Keratinocyte (primary cell): Measurements from ENCODE around the gene RBBP9. TPM values are rescaled to one million over a fixed set of nuclear protein-coding genes. Genes with fewer than 3 reads are reported as not detected.
"Not testable (repeated sequence)": the region's sequence is repeated elsewhere in the genome, so short reads cannot be mapped to it uniquely, and the experiment has no call there.

Experiments used
- DNase-seq: peaks from one replicate; pipeline ENCODE4 v3.0.0-alpha.2; 2011; ENCODE audit warnings: low read depth, missing footprints, low spot score
- FAIRE-seq: peaks from 2 replicates; lab custom pipeline; 2011; peaks lifted over from hg19 to GRCh38; lab: Jason Lieb, UNC
- H2AFZ ChIP-seq: 2 replicates; pipeline ENCODE4 v1.6.0; 2012; ENCODE audit warnings: low read length, control low read depth, inconsistent platforms; ENCODE audit not compliant: control insufficient read depth
- H3K27ac ChIP-seq: 2 replicates; pipeline ENCODE4 v1.5.1; 2011; ENCODE audit warnings: low read length; ENCODE audit not compliant: control insufficient read depth, insufficient read depth
- H3K27me3 ChIP-seq: 3 replicates; pipeline ENCODE4 v1.6.0; 2011; ENCODE audit warnings: low read length; ENCODE audit not compliant: control insufficient read depth, insufficient read depth; ENCODE audit errors: extremely low read depth
- H3K36me3 ChIP-seq, 2 experiments: 2 replicates in 1 of 2; 3 replicates in 1 of 2; pipeline ENCODE4 v1.5.1; 2011; ENCODE audit warnings: low read length in 2 of 2, mild to moderate bottlenecking in 1 of 2; ENCODE audit not compliant: control insufficient read depth in 2 of 2, insufficient read depth in 2 of 2; ENCODE audit errors: extremely low read depth in 1 of 2
- H3K4me1 ChIP-seq: 3 replicates; pipeline ENCODE4 v1.5.1; 2011; ENCODE audit warnings: low read length; ENCODE audit not compliant: control insufficient read depth, insufficient read depth; ENCODE audit errors: extremely low read depth
- H3K4me2 ChIP-seq: 3 replicates; pipeline ENCODE4 v1.6.0; 2011; ENCODE audit warnings: low read depth, low read length; ENCODE audit not compliant: control insufficient read depth, insufficient read depth; ENCODE audit errors: extremely low read depth
- H3K4me3 ChIP-seq, 3 experiments: fragments of 200-600 bp in 1 of 3; sonication (generic) in 1 of 3; 2 replicates in 2 of 3; 3 replicates in 1 of 3; pipeline ENCODE4 v1.5.1; 2011 to 2016; ENCODE audit warnings: low read length in 3 of 3, mild to moderate bottlenecking in 3 of 3, control low read depth in 2 of 3, inconsistent platforms in 1 of 3, low read depth in 1 of 3, mixed read lengths in 1 of 3, mixed run types in 1 of 3, moderate library complexity in 1 of 3; ENCODE audit not compliant: control insufficient read depth in 2 of 3, insufficient read depth in 2 of 3; ENCODE audit errors: extremely low read depth in 1 of 3
- H3K79me2 ChIP-seq: 2 replicates; pipeline ENCODE4 v1.6.0; 2012; ENCODE audit warnings: low read length; ENCODE audit not compliant: control insufficient read depth, insufficient read depth
- H3K9ac ChIP-seq: 3 replicates; pipeline ENCODE4 v1.6.0; 2011; ENCODE audit warnings: low read length; ENCODE audit not compliant: control insufficient read depth, insufficient read depth; ENCODE audit errors: extremely low read depth
- H3K9me1 ChIP-seq: 3 replicates; pipeline ENCODE4 v1.6.0; 2011; ENCODE audit warnings: low read length; ENCODE audit not compliant: control insufficient read depth, insufficient read depth; ENCODE audit errors: extremely low read depth
- H3K9me3 ChIP-seq: 2 replicates; pipeline ENCODE4 v1.5.1; 2012; ENCODE audit warnings: low read depth, low read length; ENCODE audit not compliant: control insufficient read depth
- H4K20me1 ChIP-seq: 3 replicates; pipeline ENCODE4 v1.6.0; 2011; ENCODE audit warnings: low read length; ENCODE audit not compliant: control insufficient read depth, insufficient read depth; ENCODE audit errors: extremely low read depth
- CTCF ChIP-seq, 3 experiments: IDR thresholded peaks in 1 of 3; conservative IDR thresholded peaks in 1 of 3; optimal IDR thresholded peaks in 1 of 3; 2 replicates in 2 of 3; 3 replicates in 1 of 3; pipeline versions ENCODE3 to v1.5.1; 2011; ENCODE audit warnings: low read length in 3 of 3, mild to moderate bottlenecking in 3 of 3, moderate library complexity in 2 of 3, control low read depth in 1 of 3, inconsistent platforms in 1 of 3; ENCODE audit not compliant: insufficient read depth in 2 of 3; ENCODE audit errors: extremely low read depth in 1 of 3
- EZH2 ChIP-seq: IDR thresholded peaks from one replicate; pipeline ENCODE4 v1.6.1; 2012; ENCODE audit warnings: inconsistent platforms, mild to moderate bottlenecking, low read length, moderate library complexity
- dilution Hi-C: fragments of 300-500 bp; cut with MboI; formaldehyde crosslinking; loops from one replicate; pipeline ENCODE4 v1.7.0; 2020; ENCODE audit warnings: low sequenced_read_pairs; ENCODE audit not compliant: extremely low pct_ligation_motif_present
- polyA plus RNA-seq, 5 experiments: library from polyadenylated mRNA; depleted of rRNA in 3 of 5; stranded (reverse) in 3 of 5; stranded (forward) in 1 of 5; unstranded in 1 of 5; fragments of >200 nt; gene quantifications; 1 replicate in 1 of 5; 2 replicates in 3 of 5; 3 replicates in 1 of 5; pipeline versions ENCODE4 v1.2.1 to v1.2.3, GENCODE V29; 2011 to 2012; ENCODE audit warnings: missing spikeins in 2 of 5, low read depth in 1 of 5, low replicate concordance in 1 of 5

RBBP9 gene
- polyA plus RNA-seq, 1 donor (not counting 4 experiments of a cell fraction or from before 2014, with no cell fraction given), result 17.9 TPM

DNA sequence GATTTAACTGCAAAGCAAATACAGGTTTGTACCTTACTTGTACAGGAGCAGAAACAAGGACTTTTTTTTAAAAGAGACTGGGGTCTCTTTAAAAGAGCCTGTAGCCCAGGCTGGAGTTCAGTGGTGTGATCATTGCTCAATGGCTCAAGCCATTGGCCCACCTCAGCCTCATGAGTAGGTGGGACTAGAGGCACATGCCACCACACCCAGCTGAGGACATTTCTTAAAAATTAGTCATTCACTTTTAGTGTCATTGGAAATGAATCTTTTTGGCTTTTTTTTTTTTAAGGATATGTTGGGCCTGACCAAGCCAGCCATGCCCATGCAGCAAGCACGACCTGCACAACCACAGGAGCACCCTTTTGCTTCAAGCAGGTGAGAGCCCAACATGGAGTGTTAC lies 27.6 kb upstream of the RBBP9 start:
- Histone ChIP-seq H3K4me3 (no peak overlapping the region), H2AFZ (no peak overlapping the region)
- peak; percentile 67 for DNase-seq

DNA sequence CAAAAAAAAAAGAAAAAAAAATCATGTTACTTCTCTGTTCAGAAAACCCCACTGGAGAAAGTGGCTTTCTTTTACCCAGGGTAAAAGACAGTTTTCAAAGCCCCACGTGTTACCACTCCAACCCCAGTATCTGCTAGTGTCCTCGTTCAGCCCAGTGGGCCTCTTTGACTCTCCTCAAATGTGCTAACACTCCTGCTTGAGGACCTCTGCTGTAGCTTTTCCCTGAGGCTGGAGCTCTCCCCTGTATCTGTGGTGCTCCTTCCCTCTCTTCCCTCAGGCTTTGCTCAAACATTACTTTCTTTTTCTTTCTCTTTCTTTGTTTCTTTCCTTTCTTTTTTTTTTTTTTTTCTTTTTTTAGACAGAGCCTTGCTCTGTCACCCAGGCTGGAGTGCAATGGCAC lies 26.0 kb upstream of the RBBP9 start:
- Histone ChIP-seq H3K36me3 (peaks cover 17 to 36% of the 10 kb centered on the region in 2 experiments), H3K9ac (no peak overlapping the region), H2AFZ (no peak overlapping the region), H3K4me3 (no peak overlapping the region), H3K27me3 (no peaks in the 10 kb centered on the region), H3K79me2 (peaks cover 8% of the 10 kb centered on the region), H3K4me1 (peaks cover 23% of the 10 kb centered on the region), H3K9me1 (no peaks in the 10 kb centered on the region), H4K20me1 (no peaks in the 10 kb centered on the region), H3K4me2 (no peak overlapping the region), H3K9me3 (no peaks in the 10 kb centered on the region), H3K27ac (no peak overlapping the region)
- no peak for DNase-seq
- dilution Hi-C loops, result no loop called here
- TF ChIP-seq EZH2 (no peak), CTCF (optimal IDR thresholded peaks at IDR 0.05 in 1 of 3, IDR thresholded peaks at IDR 0.05 in 1 of 3, conservative IDR thresholded peaks at IDR 0.05 in 1 of 3; ENCODE audit: extremely low read depth in 1 of 3, insufficient read depth in 2 of 3, low read length in 3 of 3) (no peak)
- no peak for FAIRE-seq

More for the DNA sequence above, 27.6 kb upstream of the RBBP9 start:
- H3K4me2 ChIP-seq, result no peak overlapping the region
- dilution Hi-C loops, result no loop called here
- H3K27ac ChIP-seq, result peak overlapping the region; percentile 85
- H4K20me1 ChIP-seq, result no peaks in the 10 kb centered on the region
- peak; percentile 83 for FAIRE-seq
- H3K36me3 ChIP-seq, result peaks cover 30 to 52% of the 10 kb centered on the region in 2 experiments
- H3K9ac ChIP-seq, result peak overlapping the region; percentile 14
- no peaks in the 10 kb centered on the region for H3K9me1 ChIP-seq
- no peaks in the 10 kb centered on the region for H3K9me3 ChIP-seq
- H3K4me1 ChIP-seq, result peaks cover 23% of the 10 kb centered on the region
- peaks cover 4% of the 10 kb centered on the region for H3K79me2 ChIP-seq
- no peak for TF ChIP-seq EZH2
- no peak for TF ChIP-seq CTCF (optimal IDR thresholded peaks at IDR 0.05 in 1 of 3, IDR thresholded peaks at IDR 0.05 in 1 of 3, conservative IDR thresholded peaks at IDR 0.05 in 1 of 3; ENCODE audit: extremely low read depth in 1 of 3, insufficient read depth in 2 of 3, low read length in 3 of 3)
- H3K27me3 ChIP-seq, result no peaks in the 10 kb centered on the region

GRCh38 chr20:18522066-18522465 lies 25.0 kb upstream of the RBBP9 start:
- Histone ChIP-seq H3K4me1 (peaks cover 18% of the 10 kb centered on the region), H3K36me3 (peaks cover 13 to 28% of the 10 kb centered on the region in 2 experiments)
- H3K27me3 ChIP-seq, H3K9me3 ChIP-seq, H4K20me1 ChIP-seq, H3K9ac ChIP-seq, H3K27ac ChIP-seq, FAIRE-seq, dilution Hi-C loops, H3K9me1 ChIP-seq, H3K79me2 ChIP-seq, H2AFZ ChIP-seq, H3K4me2 ChIP-seq, DNase-seq, H3K4me3 ChIP-seq: not testable (repeated sequence)
